Activated CD4-positive, alpha-beta T cell treated with anti-CD3 and anti-CD28 coated beads for 1 hour (primary cell): ENCODE results near the gene POLN.

Source experiments
- DNase-seq: peaks from one replicate; pipeline ENCODE4 v3.0.0-alpha.2; 2020

Gene POLN

DNA sequence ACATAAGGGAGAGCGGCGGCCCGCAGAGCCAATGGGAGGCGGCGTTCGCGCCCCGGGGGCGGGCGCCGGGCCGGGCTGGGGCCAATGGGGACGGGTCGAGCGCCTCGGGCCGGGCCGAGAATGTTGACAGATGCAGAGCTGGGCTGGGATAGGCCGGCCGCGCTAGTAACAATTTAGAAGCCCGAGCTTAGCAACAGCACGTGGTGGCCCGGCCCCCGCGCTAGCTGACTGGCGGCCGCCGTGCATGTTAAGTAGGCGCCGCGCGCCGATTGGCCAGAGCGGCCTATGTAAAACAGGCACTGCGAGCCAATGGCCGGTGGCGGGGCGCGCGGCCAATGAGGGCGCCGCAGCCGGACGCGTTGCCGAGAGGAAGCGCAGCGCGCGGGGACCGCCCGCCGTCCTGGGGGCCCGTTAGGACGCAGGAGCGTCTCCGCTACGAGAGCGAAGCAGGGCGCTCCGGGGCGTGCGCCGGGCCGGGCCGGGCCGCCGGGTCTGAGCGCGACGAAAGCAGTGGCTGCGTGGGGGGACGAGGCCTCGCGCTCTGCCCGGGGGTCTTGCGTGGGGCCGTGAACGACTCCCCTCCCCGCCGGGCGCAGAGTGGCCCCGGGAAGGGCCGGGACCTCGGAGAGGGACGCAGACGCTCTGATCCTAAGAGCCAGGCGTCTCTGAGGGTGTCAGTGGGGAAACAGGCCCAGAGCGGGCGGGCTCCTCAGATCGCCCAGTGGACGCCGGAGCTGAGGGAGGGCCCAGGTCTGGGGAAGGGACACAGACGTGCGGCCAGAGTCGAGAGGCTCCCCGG, 20.4 kb upstream of the POLN start:
- DNase-seq: peak; percentile 97

DNA sequence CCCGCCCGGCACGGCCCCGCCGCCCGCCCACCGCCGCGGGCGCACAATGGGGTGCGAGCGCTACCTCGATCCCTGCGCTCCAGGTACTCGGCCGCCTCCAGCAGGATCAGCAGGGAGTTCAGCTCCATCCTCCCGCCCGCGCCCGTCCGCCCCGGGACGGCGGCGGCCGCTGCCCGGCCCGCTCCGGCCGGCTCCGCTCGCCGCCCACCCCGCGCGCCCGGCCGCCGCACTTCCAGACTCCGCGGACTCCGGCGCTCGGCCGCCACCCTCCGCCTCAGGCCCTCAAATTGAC, 19.9 kb upstream of the POLN start, which contains the start of gene MXD4:
TSS of gene MXD4 (minus strand) at position 257 of the 292 bp plus-strand sequence. CDS start at position 128, 129 bp downstream.
- DNase-seq: no peak

- DNase-seq: no peak
Measured at GRCh38 chr4:2261110-2261852, 19.4 kb upstream of the POLN start.

GRCh38 chr4:2260344-2261109, 18.6 kb upstream of the POLN start:
- DNase-seq: no peak

GRCh38 chr4:2259541-2260343, 17.8 kb upstream of the POLN start:
- no peak for DNase-seq

DNA sequence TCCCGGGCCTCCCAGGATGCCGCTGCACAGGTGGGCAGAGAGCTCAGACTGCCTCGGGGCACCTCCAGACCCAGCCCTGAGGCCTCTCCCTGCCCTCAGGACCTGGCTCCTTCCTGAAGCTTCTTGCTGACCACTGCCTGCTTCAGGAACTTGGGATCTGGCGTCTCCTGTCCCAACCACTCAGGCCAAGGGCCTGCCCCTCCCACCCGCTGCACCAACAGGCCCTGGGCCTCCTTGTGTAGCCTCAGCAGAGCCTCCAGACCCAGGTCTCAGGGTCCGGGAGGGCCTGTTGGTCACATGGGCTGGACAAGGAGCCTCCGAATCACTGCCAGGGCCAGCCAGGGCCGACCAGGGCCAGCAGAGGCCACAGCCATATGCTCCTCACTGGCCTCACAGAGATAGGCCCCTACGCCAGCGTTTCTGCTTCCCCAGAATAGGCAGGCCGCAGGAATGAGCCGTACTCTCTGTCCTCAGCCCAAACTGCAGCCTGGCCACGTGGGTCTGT, 17.2 kb upstream of the POLN start:
- peak; percentile 6 for DNase-seq

DNA sequence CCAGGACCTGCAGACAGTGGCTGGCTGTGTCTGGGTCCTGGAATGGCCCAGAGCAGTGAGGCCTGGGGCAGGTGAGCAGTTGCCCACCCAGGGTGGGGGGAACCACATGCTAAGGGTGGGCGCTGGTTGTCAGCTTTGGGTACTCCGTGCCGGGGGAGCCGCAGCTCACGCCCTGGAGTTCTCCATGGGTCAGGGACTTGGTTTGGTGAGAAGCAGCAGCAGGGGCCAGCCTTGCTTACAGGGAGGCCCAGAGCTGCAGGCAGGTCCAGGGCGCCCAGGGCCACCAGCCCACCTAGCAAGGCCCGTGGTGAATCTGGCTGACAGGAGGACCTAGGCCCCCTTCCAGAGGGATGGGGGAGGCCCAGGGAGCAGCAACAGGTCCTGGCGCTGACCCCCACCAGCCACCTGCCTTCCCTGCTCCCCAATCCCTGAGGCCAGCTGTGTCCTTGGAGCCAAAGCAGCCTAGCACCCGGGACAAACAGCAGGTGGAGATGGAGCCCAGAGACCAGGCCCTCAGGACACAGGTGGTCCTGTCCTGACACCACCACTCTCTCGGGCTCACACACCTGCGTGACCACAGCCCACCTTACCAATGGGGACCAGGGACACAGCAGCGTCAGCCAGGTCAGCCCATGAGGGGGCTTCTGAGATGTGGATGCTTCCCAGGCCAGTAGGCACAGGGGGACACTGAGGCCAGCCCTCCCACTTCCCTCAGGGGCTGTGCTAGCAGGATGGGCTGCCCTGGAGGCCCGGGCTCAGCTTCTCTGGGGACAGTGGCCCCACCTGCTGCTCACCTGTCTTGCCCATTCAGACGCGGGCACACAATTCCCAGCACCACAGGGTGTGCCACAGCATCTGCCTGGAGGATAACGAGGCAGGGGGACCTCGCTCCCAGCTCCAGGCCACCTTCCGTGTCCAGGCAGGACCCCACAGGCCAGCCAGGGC, 16.4 kb upstream of the POLN start:
- no peak for DNase-seq

DNA sequence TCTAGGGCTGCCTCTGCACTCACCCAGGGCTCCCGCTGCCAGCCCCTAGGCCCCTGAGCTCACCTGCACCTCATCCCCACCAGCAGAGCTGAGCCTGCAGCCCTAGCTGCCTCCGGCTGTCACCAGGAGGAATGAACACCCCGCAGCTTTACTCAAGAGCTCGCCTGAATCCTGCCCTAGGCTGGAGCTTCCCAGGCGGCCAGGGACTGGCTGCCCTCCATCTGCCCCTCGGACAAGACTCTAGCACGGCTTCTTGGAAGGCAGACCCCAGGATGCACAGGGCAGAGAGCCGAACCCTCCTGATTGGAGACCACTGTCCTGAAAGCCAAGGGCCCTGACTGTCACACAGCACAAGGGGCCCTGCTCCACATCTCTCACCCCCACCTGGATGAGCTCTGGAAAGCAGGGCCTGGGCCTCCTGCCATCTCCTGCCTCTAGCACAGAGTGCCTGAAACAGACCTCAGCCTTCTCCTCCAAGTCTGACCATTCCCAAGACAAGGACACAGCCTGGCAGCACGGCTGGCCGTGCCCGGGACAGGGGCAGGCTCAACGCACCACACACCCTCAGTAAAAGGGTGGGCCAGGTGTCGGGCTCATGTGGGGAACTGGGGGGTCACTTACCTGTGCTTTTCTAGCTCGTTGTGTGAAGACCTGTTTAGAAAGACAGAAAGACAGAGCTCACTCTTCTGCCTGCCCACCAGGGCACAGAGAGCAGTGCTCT, 15.6 kb upstream of the POLN start:
- DNase-seq: no peak

GRCh38 chr4:2256781-2257191, 14.9 kb upstream of the POLN start:
- no peak for DNase-seq

- no peak for DNase-seq
Measured at GRCh38 chr4:2256156-2256731, 14.3 kb upstream of the POLN start.

DNA sequence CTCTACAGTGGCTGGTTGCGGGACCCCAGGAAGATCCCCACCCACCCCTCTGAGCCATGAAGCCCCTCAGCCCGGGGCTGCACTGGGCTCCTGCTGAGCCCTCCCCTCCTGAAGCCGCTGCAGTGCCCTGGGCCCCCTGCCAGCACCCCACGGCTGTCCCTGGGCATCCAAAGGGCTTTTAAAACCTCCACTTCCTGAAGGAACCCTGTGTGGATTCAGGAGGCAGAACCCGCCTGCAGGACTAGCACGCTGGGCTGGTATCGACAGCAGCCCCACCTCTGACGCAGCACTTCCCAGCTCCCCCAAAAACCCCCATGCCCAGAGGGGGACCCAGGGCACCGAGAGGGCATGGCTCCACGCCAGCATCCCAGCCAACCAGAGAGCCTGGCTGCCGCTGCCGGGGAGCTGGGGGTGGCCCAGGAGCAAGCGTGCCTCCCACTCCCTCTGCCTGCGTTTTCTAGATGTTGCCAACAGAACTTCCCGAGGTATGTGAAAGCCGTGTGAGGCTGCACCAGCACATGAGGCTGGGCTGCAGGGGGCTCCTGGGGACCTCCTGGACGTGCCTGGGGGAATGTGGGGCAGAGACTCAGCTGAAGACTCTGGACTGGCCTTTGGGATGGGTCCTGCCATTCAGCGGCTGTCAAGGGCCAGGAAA, 13.7 kb upstream of the POLN start:
- peak; percentile 6 for DNase-seq

DNA sequence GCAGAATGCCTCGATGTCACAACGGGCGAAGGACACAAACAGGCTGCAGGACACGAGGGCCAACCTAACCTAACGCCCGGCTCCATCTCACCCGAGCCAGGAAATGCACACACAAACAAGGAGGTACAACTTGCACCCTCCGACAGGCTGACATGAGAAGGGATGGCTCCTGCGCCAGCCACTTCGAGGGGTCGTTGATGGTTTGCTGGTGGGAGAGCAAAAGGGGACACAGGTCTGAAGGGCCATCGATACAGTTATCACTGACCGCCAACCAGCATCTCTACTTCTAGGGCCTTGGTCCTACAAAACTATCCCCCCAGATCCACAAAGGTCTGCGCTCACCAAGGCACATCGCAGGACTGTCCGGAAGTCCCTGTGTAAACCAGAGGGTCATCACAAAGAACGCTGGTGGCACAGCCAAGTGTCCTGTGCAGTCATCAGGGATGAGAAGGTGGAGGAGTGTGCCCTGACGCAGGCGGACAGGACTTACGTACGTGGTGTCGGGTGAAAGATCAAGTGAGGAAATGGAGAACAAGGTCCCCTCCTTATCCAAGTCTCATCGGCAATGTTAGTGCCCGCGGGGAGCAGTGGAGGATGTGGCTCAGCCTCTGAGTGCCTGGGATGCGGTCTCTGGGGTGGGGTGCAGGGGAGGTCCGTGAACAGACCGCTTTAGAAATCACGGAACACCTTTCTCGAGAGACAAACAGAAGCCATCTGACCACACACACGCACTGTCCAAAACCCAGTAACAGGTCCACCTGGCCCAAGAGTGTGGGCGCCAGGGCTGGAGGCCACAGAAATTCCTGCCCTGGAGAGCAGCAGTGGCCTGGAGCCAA, 13.0 kb upstream of the POLN start:
- DNase-seq: no peak

DNA sequence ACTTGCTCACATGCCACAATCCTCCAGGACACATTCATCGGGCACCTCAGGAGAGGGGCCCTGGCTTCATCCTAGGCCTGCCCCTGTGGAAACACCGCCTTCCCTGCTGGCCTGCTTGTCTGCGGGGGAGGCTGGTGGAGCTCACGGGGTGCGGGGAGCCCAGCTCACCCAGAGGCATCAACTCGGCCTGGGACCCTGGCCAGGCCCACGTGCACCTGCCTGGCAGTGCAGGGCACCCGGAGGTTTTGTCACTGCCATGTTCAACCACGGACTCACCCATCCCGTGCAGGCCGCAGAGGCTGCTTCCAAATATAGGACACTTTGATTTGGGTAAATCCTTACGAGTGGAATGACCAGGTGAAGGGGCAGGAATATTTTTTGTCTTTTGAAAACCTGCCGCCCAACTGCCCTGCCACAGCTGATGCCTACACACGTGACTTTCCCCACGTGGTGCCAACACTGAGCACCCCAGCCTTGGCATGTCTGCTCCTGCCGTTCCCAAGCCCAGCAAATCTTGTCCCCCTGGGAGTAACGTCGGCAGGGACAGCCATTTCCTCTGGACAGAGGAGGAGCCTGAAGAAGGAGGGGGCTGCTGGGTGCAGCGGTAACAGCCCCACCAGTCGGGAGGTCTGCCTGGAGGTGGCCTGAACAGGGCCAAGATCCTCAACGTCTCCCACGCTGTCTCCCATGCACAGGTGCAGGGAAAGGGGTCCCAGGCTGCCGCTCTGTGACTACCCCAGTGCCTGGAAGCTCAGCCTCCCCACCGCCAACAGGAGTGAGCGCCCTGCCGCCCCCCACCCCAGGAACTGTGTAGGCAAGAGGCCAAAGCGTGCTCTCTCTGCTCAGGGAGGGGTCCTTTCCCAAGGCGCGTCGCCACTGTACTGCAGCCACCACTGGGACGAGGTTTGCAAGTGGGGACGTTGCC, 11.5 kb upstream of the POLN start:
- no peak for DNase-seq

- DNase-seq: no peak
Measured at GRCh38 chr4:2252530-2253091, 10.7 kb upstream of the POLN start.

- peak; percentile 6 for DNase-seq
Measured at GRCh38 chr4:2251795-2252529, 10.0 kb upstream of the POLN start.

DNA sequence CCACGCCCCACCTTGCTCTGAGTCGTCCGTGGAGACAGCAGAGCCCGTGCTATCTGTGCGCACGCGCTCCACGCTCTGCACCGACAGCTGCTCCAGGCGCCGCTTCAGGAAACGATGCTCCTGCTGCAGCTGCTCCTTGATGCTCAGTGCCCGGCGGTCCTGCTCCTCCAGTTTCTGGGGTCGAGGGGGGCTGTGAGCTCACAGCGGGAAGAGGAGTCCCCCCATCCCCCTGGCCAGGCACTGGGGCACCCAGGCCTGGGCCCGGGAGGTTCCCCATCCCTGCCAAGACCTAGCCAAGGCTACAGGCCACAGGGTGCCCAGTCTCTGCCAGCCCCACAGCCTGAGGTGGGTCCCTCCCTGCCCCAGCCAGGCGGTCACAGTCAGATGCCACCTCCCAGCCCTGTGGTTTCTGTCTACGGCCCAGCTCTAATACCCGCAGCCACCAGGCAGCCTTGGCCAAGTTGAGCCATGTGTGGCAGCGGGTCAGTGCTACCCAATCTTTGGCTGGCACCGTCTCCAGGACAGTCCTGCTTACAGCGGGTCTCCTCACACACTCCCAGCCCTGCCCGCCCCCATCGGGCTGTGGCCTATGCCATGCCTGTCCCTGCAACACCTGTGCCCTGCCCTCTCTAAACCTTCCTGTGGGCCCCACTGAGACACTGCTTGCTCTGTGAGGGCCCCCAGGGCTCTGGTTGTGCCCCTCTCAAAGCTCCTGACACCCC, 9.3 kb upstream of the POLN start:
- no peak for DNase-seq
